SK-N-SH (cell line): Measurements from ENCODE around the gene ACTC1.

Experiments
- CHD2 ChIP-seq: fragments of 150-350 bp; IDR thresholded peaks from 2 replicates; pipeline ENCODE4 v1.6.1; 2018; ENCODE audit warnings: low read length; ENCODE audit not compliant: partially characterized antibody
- CTCF ChIP-seq: fragments of 200-600 bp; sonication (generic); IDR thresholded peaks from 2 replicates; pipeline ENCODE4 v1.6.1; 2017; ENCODE audit warnings: antibody characterized with exemption, mild to moderate bottlenecking, moderate library complexity
- EZH2phosphoT487 ChIP-seq: fragments of 200-600 bp; sonication (generic); IDR thresholded peaks from 2 replicates; pipeline ENCODE4 v1.6.1; 2017; ENCODE audit warnings: low read depth, mixed run types, mild to moderate bottlenecking, antibody characterized with exemption, moderate library complexity, borderline replicate concordance
- FOXM1 ChIP-seq: IDR thresholded peaks from 2 replicates; pipeline ENCODE4 v1.4.0; 2012; ENCODE audit warnings: low read depth, mild to moderate bottlenecking
- MAX ChIP-seq: IDR thresholded peaks from 2 replicates; pipeline ENCODE4 v1.4.0; 2012; ENCODE audit warnings: low read depth
- SIN3A ChIP-seq: IDR thresholded peaks from 2 replicates; pipeline ENCODE4 v1.6.1; 2012; ENCODE audit warnings: low read depth, mild to moderate bottlenecking, low read length, moderate library complexity, borderline replicate concordance
- TCF12 ChIP-seq: IDR thresholded peaks from 2 replicates; pipeline ENCODE4 v1.4.0; 2012
- USF2 ChIP-seq: fragments of 150-350 bp; IDR thresholded peaks from 2 replicates; pipeline ENCODE4 v1.6.1; 2017; ENCODE audit warnings: antibody characterized with exemption, low read length, low read depth, borderline replicate concordance

GRCh38 chr15:34786206-34786605 lies 9.1 kb downstream of the ACTC1 start:
- TF ChIP-seq CTCF (no peak), TCF12 (no peak), SIN3A (no peak), FOXM1 (no peak), USF2 (no peak), EZH2phosphoT487 (no peak), MAX (no peak), CHD2 (no peak)
